Hematopoietic multipotent progenitor cell (in vitro differentiated cells): ENCODE measurements around the gene PLXNA2. TPM values are rescaled to one million over a fixed set of nuclear protein-coding genes. Genes with fewer than 3 reads are reported as not detected.
A peak's percentile ranks its signal among the peaks of the same experiment; 100 is the strongest.

Experiments used
- DNase-seq, 3 donors: peaks; one replicate each; pipeline ENCODE4 v3.0.0-alpha.2; 2011 to 2015; ENCODE audit warnings: low read depth in 2 of 3, low spot score in 2 of 3
- total RNA-seq: library from RNA; depleted of rRNA; stranded (reverse); fragments of >200 nt; gene quantifications from one replicate; pipeline ENCODE4 v1.2.3, GENCODE V29; 2012

PLXNA2 gene
- total RNA-seq, 1 donor: 0.27 TPM

DNA sequence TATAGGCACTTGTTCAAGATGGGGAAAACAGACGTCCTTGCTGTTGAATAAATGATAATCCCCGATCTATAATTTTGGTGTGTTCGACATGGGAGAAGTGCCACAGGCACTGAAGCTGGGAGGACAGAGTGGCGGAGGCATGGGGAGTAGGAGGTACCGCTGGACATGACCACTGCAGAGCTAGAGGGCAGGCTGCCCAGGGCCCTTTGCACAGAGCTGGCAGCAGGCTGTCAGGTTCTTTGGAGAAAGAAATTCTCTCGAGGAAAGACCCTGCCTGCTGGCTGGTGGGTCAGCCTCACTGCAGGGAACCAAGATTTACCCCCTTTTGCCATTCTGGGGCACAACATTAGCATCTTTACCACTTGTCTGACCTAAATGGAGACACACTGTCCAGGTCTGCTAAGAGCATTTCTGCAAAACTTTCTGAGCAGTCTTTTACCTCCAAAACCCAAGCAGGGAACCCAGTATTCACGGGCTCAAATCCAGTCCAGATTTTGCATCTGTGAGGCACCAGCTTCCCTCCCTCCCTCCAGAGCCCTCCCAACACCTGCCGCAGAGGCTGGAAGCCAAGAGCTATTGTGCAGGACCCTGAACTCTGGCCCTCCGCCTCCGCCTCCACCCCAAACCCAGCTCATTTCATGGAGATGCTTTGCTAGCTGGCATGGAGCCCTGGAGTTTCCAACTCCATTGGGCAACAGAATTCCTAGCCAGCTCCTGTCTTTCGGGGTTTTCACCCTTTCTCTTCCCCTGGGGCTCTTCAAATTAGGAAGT lies 142.3 kb downstream of the PLXNA2 start:
- DNase-seq: no peak

GRCh38 chr1:208100906-208101305 lies 143.3 kb downstream of the PLXNA2 start:
- DNase-seq: no peak

GRCh38 chr1:208100106-208100505 lies 144.1 kb downstream of the PLXNA2 start:
- no peak for DNase-seq

DNA sequence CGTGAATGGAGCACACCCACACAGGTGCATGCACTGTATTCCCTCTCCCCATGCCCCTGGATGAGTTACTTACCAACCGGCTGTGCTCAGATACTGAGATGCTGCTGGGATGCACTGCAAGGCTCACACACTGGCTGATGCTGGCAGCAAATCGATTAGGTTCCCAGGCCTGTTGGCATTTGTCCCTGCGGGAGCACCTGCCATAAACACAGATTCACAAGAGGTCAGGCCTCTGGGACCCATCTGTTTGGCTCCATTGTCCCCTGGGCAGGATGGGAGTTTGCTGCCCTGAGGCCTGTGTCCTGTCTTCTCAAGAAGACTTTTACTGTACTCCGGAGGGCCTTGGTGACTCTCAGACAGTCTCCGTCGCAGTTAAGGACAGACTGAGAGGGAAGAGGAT lies 145.4 kb downstream of the PLXNA2 start:
- DNase-seq: no peak

- DNase-seq: peak in 2 of 3 donors; percentile 63 to 77
These were observed 150.1 kb downstream of the PLXNA2 start for GRCh38 chr1:208093754-208094719.

DNA sequence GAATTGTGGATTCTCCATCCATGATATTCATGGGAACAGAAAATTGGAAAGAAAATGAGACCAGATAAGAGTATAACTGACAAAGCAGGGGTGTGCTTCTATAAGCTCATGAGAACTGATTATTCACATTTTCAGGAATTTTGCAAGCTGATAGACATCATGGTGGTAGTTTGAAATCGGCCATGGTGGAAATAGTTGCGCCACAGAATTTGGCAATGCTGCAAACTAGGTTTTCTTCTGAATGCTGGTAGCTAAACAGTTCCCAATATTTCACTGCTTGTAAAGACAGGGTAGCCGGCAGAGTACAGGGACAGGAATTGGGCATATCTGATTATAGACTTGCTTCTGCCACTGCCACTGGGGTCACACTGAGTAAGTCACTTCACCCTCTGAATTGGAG lies 151.1 kb downstream of the PLXNA2 start:
- no peak for DNase-seq

DNA sequence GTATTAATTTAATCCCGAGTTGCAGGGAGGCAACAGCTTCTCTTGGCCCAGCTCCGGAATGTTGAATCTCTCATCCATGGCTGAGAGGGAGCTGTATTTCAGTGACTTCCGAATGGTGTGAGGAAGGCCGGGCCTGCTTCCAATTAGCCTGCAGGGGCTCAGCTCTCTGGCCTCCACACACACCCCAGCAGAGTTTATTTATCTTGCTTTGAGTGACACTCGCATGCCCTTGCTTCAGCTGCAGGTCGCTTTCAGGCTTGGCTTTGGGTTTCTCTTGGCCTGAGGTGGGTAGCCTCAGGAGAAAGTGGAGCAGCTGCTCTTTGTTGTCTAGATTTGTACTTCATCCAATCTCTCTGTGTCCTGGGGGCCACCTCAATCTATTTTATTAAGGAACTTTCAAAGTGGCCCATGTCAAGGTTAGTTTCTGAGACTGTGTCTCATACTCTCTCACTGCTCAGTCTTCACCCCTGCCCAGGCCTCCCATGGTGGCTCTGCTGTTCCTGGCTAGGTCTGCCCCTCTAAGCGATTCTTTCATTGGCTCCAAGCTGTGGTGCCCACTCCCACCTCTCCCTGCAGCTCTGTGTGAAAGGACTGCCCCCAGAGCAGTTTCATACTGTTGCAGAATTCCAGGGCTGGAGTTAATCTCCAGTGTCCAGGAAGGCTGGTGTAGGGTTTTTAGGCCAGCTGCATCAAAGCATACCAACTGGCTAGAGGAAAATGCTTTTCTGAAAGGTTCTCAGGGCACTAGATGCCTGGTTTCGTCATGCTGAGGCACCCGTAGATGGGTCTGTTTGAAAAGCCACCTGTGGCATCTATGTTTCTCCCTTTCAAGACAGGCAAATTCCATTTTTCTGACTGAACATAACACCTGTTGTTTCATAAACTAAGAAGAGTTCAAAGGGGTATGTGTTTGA lies 153.5 kb downstream of the PLXNA2 start:
- no peak for DNase-seq

- DNase-seq: no peak
These were observed 154.3 kb downstream of the PLXNA2 start for GRCh38 chr1:208089761-208090370.

DNA sequence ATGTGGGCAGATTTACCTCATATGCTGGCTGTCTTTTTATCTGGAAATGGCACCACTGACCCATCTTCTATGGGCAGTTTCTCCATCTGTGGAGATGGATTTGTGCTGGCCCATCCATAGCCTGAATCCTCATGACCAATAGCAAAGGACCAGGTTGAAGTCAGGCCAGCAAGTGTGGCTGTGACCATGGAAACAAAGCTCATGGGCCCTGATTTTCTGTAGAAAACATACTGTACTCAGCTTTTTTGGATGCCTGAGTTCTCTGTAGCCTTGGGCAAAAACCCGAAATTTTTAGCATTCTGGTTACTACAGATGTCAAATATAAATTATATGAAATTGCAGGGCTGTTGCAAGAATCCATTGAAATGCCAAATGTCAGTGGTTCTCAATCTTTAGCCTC lies 155.0 kb downstream of the PLXNA2 start:
- no peak for DNase-seq

GRCh38 chr1:208088319-208088718 lies 155.9 kb downstream of the PLXNA2 start:
- DNase-seq: no peak

DNA sequence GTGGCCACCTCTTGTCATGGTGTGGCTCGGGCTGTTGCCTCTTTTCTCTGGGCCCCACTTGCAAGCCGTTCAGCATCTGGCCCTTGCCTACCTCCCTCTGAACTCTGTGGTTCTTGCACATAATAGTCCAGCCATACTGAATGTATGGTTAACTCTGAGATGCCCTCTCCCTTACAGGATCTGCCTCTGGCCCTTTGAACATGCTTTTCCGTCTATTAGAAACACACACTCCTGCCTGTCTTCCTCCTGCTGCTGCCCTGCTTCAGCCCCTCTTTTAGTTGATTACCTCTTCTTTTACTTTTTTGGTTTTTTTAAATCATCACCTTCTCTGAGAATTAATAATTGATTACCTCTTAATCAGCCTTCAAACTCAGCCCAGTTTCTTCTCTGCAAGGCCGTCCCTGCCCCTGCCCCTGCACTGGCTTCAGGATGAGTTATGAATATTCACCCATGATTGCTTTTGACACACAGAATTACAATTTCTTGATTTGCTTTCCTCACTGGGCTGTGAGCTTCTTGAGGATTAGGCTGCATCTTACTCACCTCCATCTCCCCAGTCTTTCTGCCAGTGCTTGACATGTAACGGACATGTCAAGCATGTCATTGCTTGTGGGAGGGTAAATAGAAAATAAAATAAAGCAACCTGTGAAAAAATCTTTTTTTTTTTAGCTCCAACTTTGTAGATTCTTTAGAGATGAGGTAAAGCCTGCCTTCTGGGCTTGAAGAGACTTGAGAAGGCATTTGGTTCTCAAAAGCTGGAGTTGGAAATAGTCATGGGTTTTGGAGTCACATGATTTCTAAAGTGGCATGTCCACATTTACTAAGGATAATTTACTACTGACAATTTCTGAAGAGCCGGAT lies 158.3 kb downstream of the PLXNA2 start:
- no peak for DNase-seq

DNA sequence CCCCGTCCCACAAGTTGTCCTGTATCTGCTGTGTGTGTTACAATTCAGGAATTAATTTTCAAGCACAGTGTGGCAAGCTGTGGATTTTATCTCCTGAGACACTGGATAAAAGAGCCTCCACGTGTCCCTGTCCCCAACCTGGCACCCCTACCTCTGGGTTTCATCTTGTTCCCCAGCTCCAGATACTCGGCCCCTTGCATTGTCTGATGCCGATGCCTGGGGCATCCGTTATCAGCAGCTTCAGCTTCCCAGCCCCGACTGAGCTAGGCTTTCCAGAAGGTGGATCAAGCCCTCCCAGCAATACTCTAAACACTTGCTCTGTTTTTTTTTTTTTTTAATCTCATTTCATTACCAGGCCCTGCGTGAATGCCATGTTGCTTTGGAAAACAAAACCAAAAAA lies 159.4 kb downstream of the PLXNA2 start:
- no peak for DNase-seq

- DNase-seq: no peak
These were observed 160.0 kb downstream of the PLXNA2 start for GRCh38 chr1:208084220-208084619.

DNA sequence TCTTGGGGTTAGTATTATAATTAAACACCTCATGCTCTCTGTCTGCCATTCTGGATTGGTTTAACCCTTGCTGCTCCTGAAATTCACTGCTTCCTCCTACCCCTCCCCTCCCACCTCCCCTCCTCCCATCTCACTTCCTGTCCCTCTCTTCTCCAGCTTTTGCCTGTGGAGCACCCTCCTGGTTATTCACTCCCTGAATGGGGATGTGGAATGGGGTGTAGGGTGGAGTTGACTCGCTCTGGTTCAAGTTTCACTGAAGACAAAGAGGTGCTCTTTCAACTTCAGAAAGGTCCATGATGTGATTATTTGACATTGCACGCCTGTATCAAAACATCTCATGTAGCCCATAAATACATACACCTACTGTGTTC lies 160.5 kb downstream of the PLXNA2 start:
- no peak for DNase-seq

DNA sequence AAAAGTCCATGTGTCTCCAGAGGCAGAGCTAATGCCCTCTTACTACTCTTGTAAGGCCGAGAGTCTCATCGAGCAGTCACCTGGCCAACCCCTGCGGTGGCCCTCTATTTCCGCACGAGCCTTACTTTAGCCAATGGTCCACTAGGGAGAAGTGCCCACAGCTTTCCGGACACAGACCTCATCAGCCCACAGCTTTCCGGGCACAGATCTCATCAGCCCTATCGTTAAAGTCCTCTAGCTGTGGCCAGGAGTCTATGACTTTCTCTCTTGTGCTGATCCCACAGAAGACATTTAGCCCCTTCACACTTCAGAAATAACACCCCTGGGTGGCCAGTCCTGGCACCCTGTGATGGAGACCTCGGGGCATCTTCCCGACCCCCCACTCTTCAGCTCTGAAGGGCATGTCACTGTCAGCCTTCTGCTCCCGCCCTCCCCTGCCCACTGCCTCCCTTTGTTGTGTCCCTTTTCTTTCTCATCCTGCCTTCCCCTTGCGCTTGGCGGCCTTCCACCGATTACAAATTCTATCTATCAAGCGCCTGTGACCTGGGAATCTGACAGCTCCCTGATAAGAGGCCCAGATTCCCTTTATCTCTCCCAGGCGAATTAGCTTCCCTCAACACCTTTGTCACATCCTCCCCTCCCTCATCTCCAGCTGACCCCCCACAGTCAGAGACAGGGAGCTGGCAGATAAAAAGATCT lies 161.0 kb downstream of the PLXNA2 start:
- no peak for DNase-seq

GRCh38 chr1:208081972-208082371 lies 162.2 kb downstream of the PLXNA2 start:
- no peak for DNase-seq

- no peak for DNase-seq
These were observed 163.5 kb downstream of the PLXNA2 start for GRCh38 chr1:208080396-208081286.

DNA sequence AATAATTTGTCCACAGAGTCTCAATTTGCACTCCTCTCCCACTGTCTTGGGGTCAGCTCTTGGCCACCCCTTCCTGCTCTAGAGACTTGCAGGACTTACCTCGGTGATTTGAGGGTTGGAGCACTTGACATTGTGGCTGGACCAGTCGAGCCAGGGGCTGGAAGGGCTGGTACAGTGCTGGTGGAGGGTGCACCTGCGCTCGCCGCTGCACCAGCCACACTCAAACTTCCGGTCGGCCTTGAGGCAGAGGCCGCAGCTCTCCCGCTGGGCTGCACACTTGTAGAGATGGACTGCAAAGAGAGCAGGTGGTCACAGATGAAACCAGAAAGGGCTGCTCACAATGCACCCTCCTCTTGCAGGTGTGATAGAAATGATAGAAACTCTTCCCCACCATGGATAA lies 165.0 kb downstream of the PLXNA2 start:
- DNase-seq: no peak
